ENCODE data around the gene SCGB1C1.
A peak's percentile ranks its signal among the peaks of the same experiment; 100 is the strongest.

SCGB1C1 gene

DNA sequence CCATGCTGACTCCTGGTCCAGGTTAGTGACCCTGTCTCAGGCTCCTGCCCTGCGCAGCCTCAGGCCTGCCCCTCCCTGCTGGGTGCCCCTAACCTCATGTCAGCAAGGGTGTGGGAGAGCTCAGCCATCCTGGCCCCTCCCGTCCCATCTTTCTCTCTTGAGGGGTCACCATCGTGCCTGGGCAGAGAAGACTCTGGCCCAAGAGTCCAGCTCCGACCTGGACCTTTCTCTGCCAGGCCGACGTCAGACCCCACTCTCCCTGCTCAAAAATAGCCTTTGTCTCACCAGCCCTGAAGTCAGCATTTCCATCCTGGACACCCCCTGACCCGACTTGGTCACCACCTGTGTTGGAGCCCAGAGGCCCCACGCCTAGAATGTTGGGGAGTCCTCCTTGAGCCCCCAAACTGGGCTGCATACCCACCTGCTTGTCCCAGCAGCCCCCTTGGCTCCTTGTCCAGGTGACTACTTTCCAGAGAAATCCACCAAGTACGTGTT is 4.9 kb downstream of the SCGB1C1 start:
- no peak overlapping the region for H3K27ac ChIP-seq (replicated peaks)
- H3K27me3 ChIP-seq (ENCODE audit: insufficient read depth, poor library complexity, severe bottlenecking), result no peaks in the 10 kb centered on the region
- H3K4me3 ChIP-seq (replicated peaks; ENCODE audit: insufficient read depth, low read length), result no peak overlapping the region
- TF ChIP-seq SPI1 (IDR thresholded peaks at IDR 0.05; ENCODE audit: borderline replicate concordance, low read depth) (no peak), GABPA (IDR thresholded peaks at IDR 0.05; ENCODE audit: low read depth) (no peak)
- TF ChIP-seq, protein P1, sequence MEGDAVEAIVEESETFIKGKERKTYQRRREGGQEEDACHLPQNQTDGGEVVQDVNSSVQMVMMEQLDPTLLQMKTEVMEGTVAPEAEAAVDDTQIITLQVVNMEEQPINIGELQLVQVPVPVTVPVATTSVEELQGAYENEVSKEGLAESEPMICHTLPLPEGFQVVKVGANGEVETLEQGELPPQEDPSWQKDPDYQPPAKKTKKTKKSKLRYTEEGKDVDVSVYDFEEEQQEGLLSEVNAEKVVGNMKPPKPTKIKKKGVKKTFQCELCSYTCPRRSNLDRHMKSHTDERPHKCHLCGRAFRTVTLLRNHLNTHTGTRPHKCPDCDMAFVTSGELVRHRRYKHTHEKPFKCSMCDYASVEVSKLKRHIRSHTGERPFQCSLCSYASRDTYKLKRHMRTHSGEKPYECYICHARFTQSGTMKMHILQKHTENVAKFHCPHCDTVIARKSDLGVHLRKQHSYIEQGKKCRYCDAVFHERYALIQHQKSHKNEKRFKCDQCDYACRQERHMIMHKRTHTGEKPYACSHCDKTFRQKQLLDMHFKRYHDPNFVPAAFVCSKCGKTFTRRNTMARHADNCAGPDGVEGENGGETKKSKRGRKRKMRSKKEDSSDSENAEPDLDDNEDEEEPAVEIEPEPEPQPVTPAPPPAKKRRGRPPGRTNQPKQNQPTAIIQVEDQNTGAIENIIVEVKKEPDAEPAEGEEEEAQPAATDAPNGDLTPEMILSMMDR (IDR thresholded peaks at IDR 0.05; ENCODE audit: insufficient read depth, low read length), result no peak
- peak in 1 of 2 experiments; percentile 0 for DNase-seq (ENCODE audit: low read depth in 1 of 2, low spot score in 1 of 2)

GRCh38 chr11:198236-198806 is 5.4 kb downstream of the SCGB1C1 start:
- Histone ChIP-seq H3K4me3 (replicated peaks; ENCODE audit: insufficient read depth, low read length) (no peak overlapping the region), H3K27me3 (ENCODE audit: insufficient read depth, poor library complexity, severe bottlenecking) (no peaks in the 10 kb centered on the region), H3K27ac (replicated peaks) (no peak overlapping the region)
- TF ChIP-seq SPI1 (IDR thresholded peaks at IDR 0.05; ENCODE audit: borderline replicate concordance, low read depth), result no peak
- TF ChIP-seq, protein P1 (IDR thresholded peaks at IDR 0.05; ENCODE audit: insufficient read depth, low read length), result no peak
- no peak for TF ChIP-seq REST (IDR thresholded peaks at IDR 0.05; ENCODE audit: insufficient replicate concordance, low read depth)
- no peak for TF ChIP-seq GABPA (IDR thresholded peaks at IDR 0.05; ENCODE audit: low read depth)
- TF ChIP-seq POLR2AphosphoS5 (IDR thresholded peaks at IDR 0.05; ENCODE audit: low read depth), result no peak
- DNase-seq (ENCODE audit: low read depth in 1 of 2, low spot score in 1 of 2), result peak in 1 of 2 experiments; percentile 0

- H3K4me3 ChIP-seq (replicated peaks; ENCODE audit: insufficient read depth, low read length), result no peak overlapping the region
- H3K27ac ChIP-seq (replicated peaks), result no peak overlapping the region
- TF ChIP-seq REST (IDR thresholded peaks at IDR 0.05; ENCODE audit: insufficient replicate concordance, low read depth) (no peak), SPI1 (IDR thresholded peaks at IDR 0.05; ENCODE audit: borderline replicate concordance, low read depth) (no peak)
- no peaks in the 10 kb centered on the region for H3K27me3 ChIP-seq (ENCODE audit: insufficient read depth, poor library complexity, severe bottlenecking)
- peak in 1 of 2 experiments; percentile 0 for DNase-seq (ENCODE audit: low read depth in 1 of 2, low spot score in 1 of 2)
Observed at GRCh38 chr11:199004-199581, 6.2 kb downstream of the SCGB1C1 start.

GRCh38 chr11:199782-200181 is 6.9 kb downstream of the SCGB1C1 start:
- TF ChIP-seq, protein P1 (IDR thresholded peaks at IDR 0.05; ENCODE audit: insufficient read depth, low read length), result no peak
- no peak for TF ChIP-seq SPI1 (IDR thresholded peaks at IDR 0.05; ENCODE audit: borderline replicate concordance, low read depth)
- no peak for TF ChIP-seq REST (IDR thresholded peaks at IDR 0.05; ENCODE audit: insufficient replicate concordance, low read depth)
- no peak for TF ChIP-seq GABPA (IDR thresholded peaks at IDR 0.05; ENCODE audit: low read depth)
- no peak for TF ChIP-seq POLR2AphosphoS5 (IDR thresholded peaks at IDR 0.05; ENCODE audit: low read depth)
- Histone ChIP-seq H3K27ac (replicated peaks) (no peak overlapping the region), H3K27me3 (ENCODE audit: insufficient read depth, poor library complexity, severe bottlenecking) (no peaks in the 10 kb centered on the region), H3K4me3 (replicated peaks; ENCODE audit: insufficient read depth, low read length) (no peak overlapping the region)
- DNase-seq (ENCODE audit: low read depth in 1 of 2, low spot score in 1 of 2), result no peak

Data from HL-60 (cell line).